Activated CD8-positive, alpha-beta T cell treated with anti-CD3 and anti-CD28 coated beads for 36 hours (primary cell): ENCODE data around the gene C8G. TPM values are rescaled to one million over a fixed set of nuclear protein-coding genes. Genes with fewer than 3 reads are reported as not detected.
A peak's percentile ranks its signal among the peaks of the same experiment; 100 is the strongest.

Source experiments
- ATAC-seq: fragments of 200-7000 bp; cut with Tn5 transposase; one replicate; pipeline ENCODE4 v1.10.0; 2021; ENCODE audit warnings: mild to moderate bottlenecking, moderate library complexity
- CTCF ChIA-PET: fragments of 350-600 bp; sonication (Branson Sonifier 250); formaldehyde crosslinking; loops from one replicate; lab custom pipeline; 2021; ENCODE audit warnings: antibody characterized with exemption; lab: Charles Lee
- POLR2A ChIA-PET: fragments of 350-600 bp; sonication (Branson Sonifier 250); formaldehyde crosslinking; loops from one replicate; lab custom pipeline; 2021; ENCODE audit warnings: antibody characterized with exemption; lab: Charles Lee
- DNase-seq: peaks from one replicate; pipeline ENCODE4 v3.0.0-alpha.2; 2020
- H3K27ac Mint-ChIP-seq: one replicate; pipeline ENCODE4 v1.8.0; 2021; ENCODE audit warnings: mild to moderate bottlenecking, mixed read lengths
- H3K27me3 Mint-ChIP-seq: one replicate; pipeline ENCODE4 v1.8.0; 2021; ENCODE audit warnings: mixed read lengths
- H3K36me3 Mint-ChIP-seq: one replicate; pipeline ENCODE4 v1.8.0; 2021; ENCODE audit warnings: low read depth, mixed read lengths
- H3K4me1 Mint-ChIP-seq: one replicate; pipeline ENCODE4 v1.8.0; 2021; ENCODE audit warnings: low read depth, mixed read lengths
- H3K4me3 Mint-ChIP-seq: one replicate; pipeline ENCODE4 v1.8.0; 2021; ENCODE audit warnings: mild to moderate bottlenecking, moderate library complexity, mixed read lengths
- H3K9me3 Mint-ChIP-seq: one replicate; pipeline ENCODE4 v1.8.0; 2021; ENCODE audit warnings: mixed read lengths
- CTCF ChIP-seq: fragments of 200-600 bp; IDR thresholded peaks from one replicate; pipeline ENCODE4 v1.8.0; 2022; ENCODE audit warnings: antibody characterized with exemption, mild to moderate bottlenecking
- intact Hi-C: fragments of 100-400 bp; cut with micrococcal nuclease; formaldehyde crosslinking; loops from one replicate; pipeline ENCODE4 v1.10.0; 2022
- total RNA-seq, 2 experiments: library from RNA; stranded (reverse); gene quantifications; one replicate each; pipeline ENCODE4 v1.2.3, GENCODE V29; 2021

Gene C8G
- total RNA-seq, 2 experiments from 2014 or later, result 0.83 TPM; not detected in 1

DNA sequence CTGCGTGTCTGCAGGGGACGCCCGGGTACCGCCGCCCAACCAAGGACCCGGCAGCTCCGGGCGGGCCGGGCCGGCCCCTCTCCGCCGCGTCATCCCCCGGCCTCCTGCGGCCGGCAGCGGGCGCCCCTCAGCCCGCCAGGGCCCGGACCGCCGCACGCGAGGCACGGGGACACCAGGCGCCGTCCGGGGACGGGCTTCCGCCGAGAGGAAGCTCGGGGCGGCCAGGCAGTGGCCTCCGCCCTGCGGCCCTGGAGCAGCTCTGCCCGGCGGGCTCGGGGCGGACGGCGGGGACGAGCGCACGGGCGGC is 878 bp upstream of the C8G start:
- intact Hi-C loops, result no loop called here
- H3K4me3 Mint-ChIP-seq, result peak overlapping the region; percentile 77
- DNase-seq, result no peak
- peak overlapping the region; percentile 83 for H3K27ac Mint-ChIP-seq
- H3K9me3 Mint-ChIP-seq, result no peaks in the 10 kb centered on the region
- TF ChIP-seq CTCF, result no peak
- CTCF ChIA-PET, result interaction anchor here (0.8 to 5.3 kb wide), 8 partner anchors 34 to 124 kb away, joined by 3 to 82 read pairs (median 3); partner anchors contain the start of gene TRAF2
- peaks cover 14% of the 10 kb centered on the region for H3K4me1 Mint-ChIP-seq
- POLR2A ChIA-PET, result interaction anchor here (0.6 to 1.4 kb wide), 6 partner anchors 11 to 491 kb away, joined by 3 to 5 read pairs (median 4); partner anchors contain the start of genes PAXX and RABL6
- ATAC-seq, result peak; percentile 37
- no peaks in the 10 kb centered on the region for H3K27me3 Mint-ChIP-seq
- peaks cover 23% of the 10 kb centered on the region for H3K36me3 Mint-ChIP-seq

DNA sequence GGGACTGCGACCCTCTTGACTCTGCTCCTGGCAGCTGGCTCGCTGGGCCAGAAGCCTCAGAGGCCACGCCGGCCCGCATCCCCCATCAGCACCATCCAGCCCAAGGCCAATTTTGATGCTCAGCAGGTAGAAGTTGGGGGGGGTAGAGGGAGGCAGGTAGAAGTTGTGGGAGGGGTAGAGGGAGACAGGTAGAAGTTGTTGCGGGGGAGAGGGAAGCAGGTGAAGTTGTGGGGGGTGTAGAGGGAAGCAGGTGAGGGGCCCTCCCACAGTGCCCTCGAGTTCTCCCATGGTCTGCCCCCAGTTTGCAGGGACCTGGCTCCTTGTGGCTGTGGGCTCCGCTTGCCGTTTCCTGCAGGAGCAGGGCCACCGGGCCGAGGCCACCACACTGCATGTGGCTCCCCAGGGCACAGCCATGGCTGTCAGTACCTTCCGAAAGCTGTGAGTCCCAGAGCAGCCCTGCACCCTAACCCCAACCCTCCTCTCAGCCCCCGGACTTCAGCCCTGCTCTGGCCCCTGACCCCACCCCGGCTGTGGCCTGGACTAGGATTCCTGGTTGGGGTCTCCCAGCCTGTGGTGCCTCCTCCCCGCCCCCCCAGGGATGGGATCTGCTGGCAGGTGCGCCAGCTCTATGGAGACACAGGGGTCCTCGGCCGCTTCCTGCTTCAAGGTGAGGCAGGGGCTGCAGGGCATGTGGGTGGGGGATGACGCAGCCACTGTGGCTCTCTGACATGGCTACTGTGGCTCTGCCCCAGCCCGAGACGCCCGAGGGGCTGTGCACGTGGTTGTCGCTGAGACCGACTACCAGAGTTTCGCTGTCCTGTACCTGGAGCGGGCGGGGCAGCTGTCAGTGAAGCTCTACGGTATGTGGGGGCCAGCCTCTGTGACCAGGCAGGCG is 537 bp downstream of the C8G start:
- no peak for TF ChIP-seq CTCF
- H3K36me3 Mint-ChIP-seq, result peaks cover 16% of the 10 kb centered on the region
- H3K4me3 Mint-ChIP-seq, result no peak overlapping the region
- ChIA-PET POLR2A (interaction anchor here (0.7 to 2.2 kb wide), 3 partner anchors 16 to 146 kb away, joined by 3 to 8 read pairs (median 3); no protein-coding TSS in a partner anchor), CTCF (interaction anchor here (0.6 to 5.3 kb wide), 3 partner anchors 84 to 89 kb away, joined by 3 to 82 read pairs (median 3); partner anchors contain the start of gene FUT7)
- ATAC-seq, result no peak
- H3K9me3 Mint-ChIP-seq, result no peaks in the 10 kb centered on the region
- H3K27ac Mint-ChIP-seq, result no peak overlapping the region
- no peaks in the 10 kb centered on the region for H3K27me3 Mint-ChIP-seq
- H3K4me1 Mint-ChIP-seq, result peaks cover 14% of the 10 kb centered on the region
- intact Hi-C loops, result no loop called here
- DNase-seq, result no peak

GRCh38 chr9:136946228-136947027 is 1.4 kb downstream of the C8G start:
- CTCF ChIA-PET, result interaction anchor here (0.8 to 5.3 kb wide), 5 partner anchors 25 to 159 kb away, joined by 3 to 82 read pairs (median 10); partner anchors contain the start of genes ABCA2 and AJM1
- intact Hi-C loops, result no loop called here

More at GRCh38 chr9:136946228-136947027, 1.4 kb downstream of the C8G start:
- DNase-seq, result no peak
- no peak for TF ChIP-seq CTCF
- Mint-ChIP-seq H3K36me3 (peaks cover 13% of the 10 kb centered on the region), H3K4me1 (peaks cover 15% of the 10 kb centered on the region), H3K27me3 (no peaks in the 10 kb centered on the region), H3K9me3 (no peaks in the 10 kb centered on the region), H3K4me3 (no peak overlapping the region), H3K27ac (no peak overlapping the region)
- no peak for ATAC-seq
- POLR2A ChIA-PET, result interaction anchor here (1.9 to 2.2 kb wide), 2 partner anchors 15 to 89 kb away, joined by 7 to 8 read pairs; no protein-coding TSS in a partner anchor
